Activated T-helper 1 cell treated with anti-CD3 and anti-CD28 coated beads, Interleukin-12 subunit alpha, Interleukin-12 subunit beta, Interleukin-2, Interleukin-4 antibody, amounts not matched to agents 30 ng/mL and 10 ng/mL and 1 ng/mL, durations not matched to agents 14 hours and 24 hours and 36 hours (primary cell): ENCODE measurements around the gene NOS1AP. TPM values are rescaled to one million over a fixed set of nuclear protein-coding genes. Genes with fewer than 3 reads are reported as not detected.

Experiments
- DNase-seq: peaks from one replicate; pipeline ENCODE4 v3.0.0; 2021; ENCODE audit warnings: low spot score
- H3K27ac Mint-ChIP-seq: one replicate; pipeline ENCODE4 v1.8.0; 2021; ENCODE audit warnings: mild to moderate bottlenecking, mixed read lengths
- H3K27me3 Mint-ChIP-seq: one replicate; pipeline ENCODE4 v1.8.0; 2022; ENCODE audit warnings: mild to moderate bottlenecking, moderate library complexity, mixed read lengths; ENCODE audit not compliant: insufficient read depth
- H3K36me3 Mint-ChIP-seq: one replicate; pipeline ENCODE4 v1.8.0; 2021; ENCODE audit warnings: low read depth, mixed read lengths
- H3K4me1 Mint-ChIP-seq: one replicate; pipeline ENCODE4 v1.8.0; 2021; ENCODE audit warnings: low read depth, mixed read lengths
- H3K4me3 Mint-ChIP-seq: one replicate; pipeline ENCODE4 v1.8.0; 2021; ENCODE audit warnings: mild to moderate bottlenecking, moderate library complexity, mixed read lengths
- H3K9me3 Mint-ChIP-seq: one replicate; pipeline ENCODE4 v1.8.0; 2021; ENCODE audit warnings: mixed read lengths
- intact Hi-C: fragments of 100-400 bp; cut with micrococcal nuclease; formaldehyde crosslinking; loops from one replicate; pipeline ENCODE4 v1.15.1; 2024
- total RNA-seq: library from RNA; stranded (reverse); gene quantifications from 2 replicates; pipeline ENCODE4 v1.2.3, GENCODE V29; 2022

Gene NOS1AP
- total RNA-seq, 1 donor from 2014 or later: 0.10 TPM

DNA sequence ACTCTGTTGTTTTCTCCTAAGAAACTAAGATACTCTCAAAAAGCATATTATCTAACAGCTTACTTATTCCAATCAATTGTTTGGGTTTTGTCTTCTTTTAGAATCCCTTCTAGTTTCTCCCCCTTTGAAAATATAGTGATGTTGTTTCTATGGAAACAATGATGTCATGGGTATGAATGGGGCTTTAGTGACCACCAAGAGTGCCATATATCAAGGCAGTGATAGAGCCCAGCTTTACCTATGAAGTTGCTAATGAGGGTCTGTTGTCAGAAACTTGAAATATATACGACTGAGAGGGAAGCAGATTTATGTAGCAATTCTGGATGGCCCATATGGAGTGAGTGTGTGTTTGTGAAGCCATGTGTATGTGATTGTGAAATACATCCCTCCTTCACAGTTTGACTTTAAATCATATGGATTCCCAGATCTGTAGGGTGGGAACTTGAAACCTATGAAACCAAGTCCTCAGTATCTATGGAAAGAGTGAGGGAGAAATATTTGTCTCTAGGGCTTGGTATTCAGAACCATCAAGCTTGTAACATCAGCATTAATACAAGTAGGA is 190.5 kb downstream of the NOS1AP start:
- H3K4me1 Mint-ChIP-seq: no peaks in the 10 kb centered on the region
- intact Hi-C loops: no loop called here
- DNase-seq: no peak
- no peaks in the 10 kb centered on the region for H3K36me3 Mint-ChIP-seq
- H3K4me3 Mint-ChIP-seq: no peak overlapping the region
- no peaks in the 10 kb centered on the region for H3K9me3 Mint-ChIP-seq
- no peak overlapping the region for H3K27ac Mint-ChIP-seq
- H3K27me3 Mint-ChIP-seq: peaks cover 11% of the 10 kb centered on the region

DNA sequence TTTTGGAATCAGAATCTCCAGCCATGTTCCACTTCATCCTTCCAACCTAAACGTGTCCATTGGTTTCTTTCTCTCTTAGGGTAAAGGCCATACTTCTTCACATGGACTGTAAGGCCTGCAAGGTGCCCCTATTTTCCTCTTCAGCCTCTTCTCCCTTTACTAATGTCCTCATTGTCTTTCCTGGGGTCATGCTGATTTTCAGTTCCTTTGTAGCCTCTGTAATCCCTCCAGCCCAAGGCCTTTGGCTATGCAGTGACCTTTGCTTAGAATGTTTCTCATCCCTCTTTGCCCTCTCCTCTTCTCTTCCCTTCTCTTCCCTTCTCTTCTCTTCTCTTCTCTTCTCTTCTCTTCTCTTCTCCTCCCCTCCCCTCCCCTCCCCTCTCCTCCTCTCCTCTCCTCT is 194.6 kb downstream of the NOS1AP start:
- Mint-ChIP-seq H3K27me3 (peaks cover 18% of the 10 kb centered on the region), H3K36me3 (no peaks in the 10 kb centered on the region), H3K9me3 (no peaks in the 10 kb centered on the region), H3K27ac (no peak overlapping the region), H3K4me1 (no peaks in the 10 kb centered on the region), H3K4me3 (no peak overlapping the region)
- no peak for DNase-seq
- intact Hi-C loops: no loop called here

DNA sequence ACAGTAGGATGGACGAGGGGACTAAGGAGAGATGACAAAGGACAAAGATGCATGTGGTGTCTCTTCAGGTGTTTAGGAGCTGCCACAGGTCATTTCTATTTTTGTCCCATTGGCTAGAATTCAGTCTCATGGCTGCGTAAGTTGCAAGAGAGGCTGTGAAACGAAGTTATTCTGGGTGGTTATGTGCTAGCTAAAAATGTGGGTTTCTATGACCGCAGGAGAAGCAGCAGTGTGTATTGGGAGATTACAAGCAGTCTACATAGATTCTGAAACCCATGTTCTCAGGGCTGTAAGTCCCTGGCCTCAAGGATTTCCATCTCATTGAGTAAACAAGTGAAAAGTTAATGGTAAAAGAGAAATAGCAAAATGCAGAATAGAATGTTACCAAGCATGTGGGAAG is 196.5 kb downstream of the NOS1AP start:
- Mint-ChIP-seq H3K4me3 (no peak overlapping the region), H3K36me3 (no peaks in the 10 kb centered on the region), H3K27me3 (peaks cover 20% of the 10 kb centered on the region), H3K4me1 (no peaks in the 10 kb centered on the region), H3K9me3 (no peaks in the 10 kb centered on the region), H3K27ac (no peak overlapping the region)
- DNase-seq: no peak
- intact Hi-C loops: no loop called here

DNA sequence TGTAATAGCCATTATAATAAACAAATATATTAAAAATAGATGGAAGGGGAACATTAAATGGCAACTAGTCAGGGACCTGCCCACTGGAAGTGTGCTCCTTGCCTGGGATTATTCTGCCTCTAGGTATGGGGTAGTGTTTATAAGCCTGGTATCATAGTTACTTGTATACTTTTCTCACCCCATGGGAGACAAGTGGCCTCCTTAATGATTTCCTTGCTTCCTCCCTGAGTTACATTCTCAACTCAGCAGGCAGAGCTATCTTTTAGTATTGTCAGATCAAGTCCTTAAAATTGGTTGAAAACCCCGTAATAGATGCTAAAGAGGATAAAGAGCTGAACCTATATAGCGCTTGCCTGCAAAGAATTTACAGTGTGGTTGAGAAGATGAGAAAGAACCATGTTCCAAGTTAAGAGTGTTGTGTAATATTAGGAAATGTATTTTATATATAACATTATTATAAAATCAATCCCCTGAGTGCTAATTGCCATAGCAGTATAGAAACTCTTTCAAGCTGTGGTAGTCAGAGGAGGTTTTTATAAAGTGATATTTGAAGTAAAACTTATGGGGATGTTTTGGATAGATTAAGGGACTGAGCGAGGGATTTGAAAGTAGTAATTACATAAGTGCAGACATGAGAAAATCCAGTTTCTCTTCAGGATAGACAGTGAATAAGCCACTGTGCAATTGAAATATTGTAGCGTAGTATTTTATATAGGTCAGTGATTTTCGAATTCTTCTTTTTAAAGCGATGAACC is 200.7 kb downstream of the NOS1AP start:
- intact Hi-C loops: no loop called here
- Mint-ChIP-seq H3K4me3 (no peak overlapping the region), H3K27me3 (peaks cover 18% of the 10 kb centered on the region), H3K4me1 (no peaks in the 10 kb centered on the region), H3K27ac (no peak overlapping the region), H3K36me3 (no peaks in the 10 kb centered on the region), H3K9me3 (no peaks in the 10 kb centered on the region)
- DNase-seq: no peak

DNA sequence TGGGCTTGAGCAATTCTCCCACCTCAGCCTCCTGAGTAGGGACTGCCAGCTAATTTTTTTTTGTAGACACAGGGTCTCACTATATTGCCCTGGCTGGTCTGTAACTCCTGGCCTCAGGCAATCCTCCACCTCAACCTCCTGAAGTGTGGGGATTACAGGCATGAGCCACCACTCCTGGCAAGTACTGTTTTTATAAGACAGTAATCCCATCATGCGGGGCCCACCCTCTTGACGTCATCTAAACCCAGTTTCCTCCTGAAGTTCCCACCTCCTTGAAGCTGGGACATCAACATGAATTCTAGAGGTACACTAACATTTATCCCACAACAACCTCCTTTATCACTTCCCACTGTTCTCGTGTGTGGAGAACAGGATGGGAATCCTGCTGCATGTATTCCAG is 202.5 kb downstream of the NOS1AP start:
- no peaks in the 10 kb centered on the region for H3K9me3 Mint-ChIP-seq
- intact Hi-C loops: no loop called here

DNA sequence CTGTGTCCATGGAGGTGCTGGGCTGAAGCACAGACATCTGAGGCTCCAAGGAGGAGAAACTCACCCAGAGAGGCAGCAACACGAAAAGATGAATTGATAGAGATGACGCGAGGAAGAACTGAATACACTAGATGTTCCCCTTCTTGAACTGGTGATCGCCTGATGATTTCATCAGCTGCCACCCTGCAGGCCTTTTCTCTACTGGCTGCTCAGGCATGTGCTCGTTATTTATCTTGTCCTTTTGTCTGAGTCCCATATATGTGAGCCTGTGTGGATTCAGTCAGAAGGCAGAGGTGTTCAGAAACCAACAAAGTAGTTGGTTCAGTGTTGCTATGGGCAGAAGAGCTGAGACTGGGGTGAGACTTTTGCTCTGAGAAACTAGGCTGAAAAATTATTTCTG is 202.9 kb downstream of the NOS1AP start:
- intact Hi-C loops: no loop called here
- Mint-ChIP-seq H3K9me3 (no peaks in the 10 kb centered on the region), H3K4me1 (no peaks in the 10 kb centered on the region), H3K36me3 (no peaks in the 10 kb centered on the region), H3K27me3 (peaks cover 18% of the 10 kb centered on the region), H3K4me3 (no peak overlapping the region), H3K27ac (no peak overlapping the region)
- DNase-seq: no peak

More for the DNA sequence above, 202.5 kb downstream of the NOS1AP start:
- DNase-seq: no peak
- Mint-ChIP-seq H3K4me1 (no peaks in the 10 kb centered on the region), H3K4me3 (no peak overlapping the region), H3K27ac (peak overlapping the region; percentile 34), H3K36me3 (no peaks in the 10 kb centered on the region), H3K27me3 (peaks cover 18% of the 10 kb centered on the region)

DNA sequence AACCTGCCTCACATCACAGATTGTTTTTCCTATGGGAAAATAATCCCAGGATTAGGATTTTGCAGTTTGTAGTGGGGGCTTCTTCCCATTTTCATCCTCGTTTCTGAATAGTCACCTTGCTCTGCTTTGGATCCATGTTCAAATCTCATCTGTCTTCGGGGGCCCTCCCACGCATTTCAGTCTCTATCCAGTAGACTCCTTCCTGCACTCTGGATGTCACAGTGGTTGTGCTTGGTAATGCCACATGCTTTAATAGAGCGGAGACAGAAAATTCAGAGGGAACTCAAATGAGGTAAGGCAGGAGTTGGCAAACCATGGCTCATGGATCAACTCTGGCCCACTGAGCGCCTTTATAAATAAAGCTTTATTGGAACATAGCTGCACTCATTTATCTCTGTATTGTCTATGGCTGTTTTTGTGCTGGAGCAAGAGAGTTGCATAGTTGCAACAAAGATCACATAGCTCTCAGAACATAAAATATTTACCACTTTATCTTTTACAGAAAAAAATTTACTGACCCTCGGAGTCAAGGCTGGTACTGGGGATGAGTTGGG is 206.2 kb downstream of the NOS1AP start:
- H3K4me3 Mint-ChIP-seq: no peak overlapping the region

DNA sequence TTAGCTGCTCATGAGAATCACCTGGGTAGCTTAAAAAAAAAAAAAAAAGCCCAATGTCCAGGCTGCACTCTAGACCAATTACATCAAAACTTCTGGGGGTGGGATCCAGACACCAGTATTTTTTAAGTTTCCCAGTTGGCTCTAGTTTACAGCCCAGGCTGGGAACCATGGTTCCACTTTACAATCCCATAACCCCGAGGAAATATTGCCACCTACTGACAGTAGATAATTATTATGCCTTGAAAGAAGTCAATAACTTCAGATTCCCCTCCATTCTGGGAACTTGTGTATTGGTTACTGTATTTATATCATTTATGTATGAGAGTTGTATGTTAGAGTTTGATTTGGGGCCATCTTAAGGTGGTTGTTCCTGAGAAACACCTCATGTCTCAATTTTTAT is 207.0 kb downstream of the NOS1AP start:
- H3K4me3 Mint-ChIP-seq: no peak overlapping the region
- H3K4me1 Mint-ChIP-seq: no peaks in the 10 kb centered on the region
- no peak for DNase-seq
- no peak overlapping the region for H3K27ac Mint-ChIP-seq
- H3K36me3 Mint-ChIP-seq: no peaks in the 10 kb centered on the region
- no peaks in the 10 kb centered on the region for H3K9me3 Mint-ChIP-seq
- intact Hi-C loops: loop anchor here (1.0 kb wide), 1 partner anchor 220 kb away; no protein-coding TSS in a partner anchor
- peaks cover 16% of the 10 kb centered on the region for H3K27me3 Mint-ChIP-seq

More for the DNA sequence above, 206.2 kb downstream of the NOS1AP start:
- Mint-ChIP-seq H3K27me3 (peaks cover 13% of the 10 kb centered on the region), H3K9me3 (no peaks in the 10 kb centered on the region), H3K36me3 (no peaks in the 10 kb centered on the region), H3K27ac (no peak overlapping the region), H3K4me1 (no peaks in the 10 kb centered on the region)
- no peak for DNase-seq
- intact Hi-C loops: loop anchor here (1.0 kb wide), 1 partner anchor 219 kb away; no protein-coding TSS in a partner anchor

DNA sequence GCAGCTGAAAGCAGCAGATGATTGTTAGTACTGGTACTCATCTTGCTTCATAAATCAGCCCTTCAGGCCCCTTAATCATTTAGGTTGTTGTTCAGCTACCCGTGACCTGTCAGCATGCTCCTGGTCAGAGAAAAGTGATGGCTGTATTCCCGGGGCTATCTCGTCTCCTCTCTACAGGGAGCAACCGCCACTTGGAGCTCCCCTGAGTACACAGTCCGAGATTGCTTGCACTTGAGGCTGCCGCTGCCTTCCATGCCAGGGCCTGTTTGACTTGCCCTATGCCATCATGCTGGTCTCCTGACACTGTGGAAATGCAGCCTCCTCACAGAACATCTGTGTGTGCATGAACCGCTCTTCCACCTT is 209.6 kb downstream of the NOS1AP start:
- Mint-ChIP-seq H3K36me3 (no peaks in the 10 kb centered on the region), H3K4me1 (no peaks in the 10 kb centered on the region), H3K4me3 (no peak overlapping the region), H3K27me3 (peaks cover 10% of the 10 kb centered on the region), H3K9me3 (no peaks in the 10 kb centered on the region), H3K27ac (no peak overlapping the region)
- intact Hi-C loops: no loop called here
- DNase-seq: no peak

DNA sequence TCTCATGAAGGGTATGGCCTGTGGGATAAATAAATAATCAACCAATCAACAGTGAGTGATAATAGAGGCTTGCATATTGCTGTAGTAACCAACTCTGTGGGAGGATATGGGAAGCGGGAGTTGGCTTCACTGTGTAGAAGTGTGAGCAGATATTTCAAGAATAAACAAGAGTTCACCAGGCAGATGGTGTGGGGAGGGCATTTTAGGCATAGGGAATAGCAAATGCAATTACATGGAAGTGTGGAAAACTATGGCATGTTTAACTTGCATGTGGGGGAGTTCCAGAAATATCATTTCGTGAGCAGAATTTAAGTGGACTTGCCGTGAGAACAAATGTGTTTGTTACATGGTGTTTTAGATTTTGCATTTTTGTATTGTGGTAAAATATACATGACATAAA is 211.9 kb downstream of the NOS1AP start:
- no peaks in the 10 kb centered on the region for H3K36me3 Mint-ChIP-seq
- DNase-seq: no peak
- no peaks in the 10 kb centered on the region for H3K9me3 Mint-ChIP-seq
- H3K4me1 Mint-ChIP-seq: no peaks in the 10 kb centered on the region
- no peak overlapping the region for H3K4me3 Mint-ChIP-seq
- intact Hi-C loops: no loop called here
- peaks cover 13% of the 10 kb centered on the region for H3K27me3 Mint-ChIP-seq
- no peak overlapping the region for H3K27ac Mint-ChIP-seq

DNA sequence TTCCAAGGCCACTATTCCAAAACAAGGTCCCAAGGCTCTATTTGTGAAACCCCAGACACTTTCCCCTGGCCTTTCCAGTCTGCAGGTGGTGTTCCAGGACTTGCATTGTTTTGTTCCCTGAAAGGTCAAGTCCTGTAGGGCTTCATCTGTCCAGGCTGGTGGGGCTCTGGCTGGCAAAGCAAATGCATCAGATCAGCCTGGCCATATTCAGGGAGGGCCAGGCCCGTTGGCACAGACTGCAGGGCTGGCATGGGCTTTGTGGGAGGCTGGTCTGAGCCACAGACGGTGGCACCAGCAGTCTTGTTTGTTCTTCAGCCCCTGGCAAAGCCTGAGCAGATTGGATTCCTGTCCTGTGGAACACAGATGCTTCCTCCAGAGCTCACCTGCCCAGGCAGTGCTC is 214.2 kb downstream of the NOS1AP start:
- H3K9me3 Mint-ChIP-seq: no peaks in the 10 kb centered on the region
- H3K4me1 Mint-ChIP-seq: no peaks in the 10 kb centered on the region

DNA sequence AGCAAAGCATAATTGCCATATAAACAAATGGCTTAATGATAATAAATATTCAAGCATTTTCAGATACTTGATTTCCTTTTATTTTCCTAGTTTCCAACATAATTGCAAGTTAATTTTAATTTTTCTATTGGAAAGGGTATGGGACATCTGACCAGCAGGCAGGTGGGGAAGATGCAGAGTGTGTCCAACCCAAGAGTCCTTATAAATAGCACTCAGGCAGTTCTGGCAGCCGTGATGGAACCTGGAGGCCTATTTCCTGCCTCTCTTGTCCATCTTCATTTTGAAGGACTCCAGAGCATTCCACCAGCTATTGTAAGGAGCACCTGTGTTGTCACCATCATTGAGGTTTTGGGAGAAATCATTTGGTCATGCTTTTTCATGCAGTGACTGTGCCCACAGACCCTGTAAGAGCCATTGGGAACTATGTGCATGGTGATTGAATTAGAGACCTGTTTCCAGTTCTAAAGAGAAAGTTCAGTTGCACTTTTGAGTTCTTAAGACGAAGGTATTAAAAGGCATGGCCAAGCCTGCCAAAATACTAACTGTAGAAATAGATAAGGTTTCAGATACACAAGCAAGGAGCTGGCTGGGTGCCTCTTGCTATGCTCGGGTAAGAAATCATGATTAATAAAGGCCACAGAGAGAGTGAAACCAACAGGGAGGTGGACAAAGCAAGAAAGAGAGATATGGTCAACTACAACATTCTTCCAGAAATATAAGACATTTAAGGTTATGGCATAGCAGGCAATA is 214.9 kb downstream of the NOS1AP start:
- Mint-ChIP-seq H3K9me3 (no peaks in the 10 kb centered on the region), H3K27ac (no peak overlapping the region), H3K4me1 (no peaks in the 10 kb centered on the region), H3K4me3 (no peak overlapping the region), H3K27me3 (peaks cover 14% of the 10 kb centered on the region), H3K36me3 (no peaks in the 10 kb centered on the region)
- intact Hi-C loops: no loop called here
- no peak for DNase-seq

More for the DNA sequence above, 214.2 kb downstream of the NOS1AP start:
- no peak overlapping the region for H3K27ac Mint-ChIP-seq
- intact Hi-C loops: no loop called here
- H3K36me3 Mint-ChIP-seq: no peaks in the 10 kb centered on the region
- H3K27me3 Mint-ChIP-seq: peaks cover 13% of the 10 kb centered on the region
- no peak overlapping the region for H3K4me3 Mint-ChIP-seq
- no peak for DNase-seq

DNA sequence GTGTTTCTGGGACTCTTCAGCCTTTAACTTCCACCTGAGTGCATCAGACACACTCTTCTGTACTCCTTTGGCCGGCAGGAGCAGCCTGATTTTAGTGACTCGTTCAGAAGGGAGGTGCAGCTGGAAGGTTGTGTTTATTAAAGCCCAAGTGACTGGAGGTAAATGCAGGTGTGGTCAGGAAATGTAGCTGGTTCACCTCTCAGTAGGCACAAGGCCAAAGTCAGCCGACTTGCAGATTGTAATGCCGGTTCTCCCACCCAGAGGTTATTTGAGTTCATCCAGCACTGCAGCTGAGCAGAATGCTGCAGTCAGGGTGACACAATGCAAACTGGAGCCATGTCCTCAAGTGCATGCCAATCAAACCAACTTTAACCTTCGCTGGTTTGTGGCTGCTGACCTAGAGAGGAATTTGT is 215.7 kb downstream of the NOS1AP start:
- no peak for DNase-seq
- H3K4me1 Mint-ChIP-seq: no peaks in the 10 kb centered on the region
- peaks cover 11% of the 10 kb centered on the region for H3K27me3 Mint-ChIP-seq
- H3K4me3 Mint-ChIP-seq: no peak overlapping the region
- no peak overlapping the region for H3K27ac Mint-ChIP-seq
- no peaks in the 10 kb centered on the region for H3K36me3 Mint-ChIP-seq
- H3K9me3 Mint-ChIP-seq: no peaks in the 10 kb centered on the region
- intact Hi-C loops: no loop called here
